Mucosa of stomach (tissue), 1 donor: ENCODE data around the gene ANKRD16.
"Not testable (repeated sequence)": the region's sequence is repeated elsewhere in the genome, so short reads cannot be mapped to it uniquely, and the experiment has no call there.

Experiments used
- H3K27me3 ChIP-seq: one replicate; pipeline ENCODE4 v1.7.0; 2013; ENCODE audit warnings: mild to moderate bottlenecking, low read length; ENCODE audit not compliant: control insufficient read depth, insufficient read depth
- H3K36me3 ChIP-seq: one replicate; pipeline ENCODE4 v1.7.0; 2013; ENCODE audit warnings: low read length; ENCODE audit not compliant: control insufficient read depth, insufficient read depth
- H3K4me1 ChIP-seq: one replicate; pipeline ENCODE4 v1.7.0; 2013; ENCODE audit warnings: mild to moderate bottlenecking, low read length; ENCODE audit not compliant: control insufficient read depth, insufficient read depth
- H3K4me3 ChIP-seq: one replicate; pipeline ENCODE4 v1.7.0; 2013; ENCODE audit warnings: low read length
- H3K9ac ChIP-seq: one replicate; pipeline ENCODE4 v1.7.0; 2013; ENCODE audit warnings: mild to moderate bottlenecking, low read length, moderate library complexity
- H3K9me3 ChIP-seq: one replicate; pipeline ENCODE4 v1.7.0; 2013; ENCODE audit warnings: mild to moderate bottlenecking, low read length, moderate library complexity; ENCODE audit not compliant: control insufficient read depth
- donor health status: Pancreatic carcinoma.

The ANKRD16 gene

GRCh38 chr10:5888843-5889623 is 660 bp downstream of the ANKRD16 start:
- Histone ChIP-seq H3K36me3 (no peaks in the 10 kb centered on the region), H3K9ac (peak overlapping the region; percentile 40), H3K4me3 (peak overlapping the region; percentile 10), H3K9me3 (no peaks in the 10 kb centered on the region), H3K4me1 (peaks cover 39% of the 10 kb centered on the region), H3K27me3 (peaks cover 13% of the 10 kb centered on the region)

- peak overlapping the region; percentile 2 for H3K9ac ChIP-seq
- no peaks in the 10 kb centered on the region for H3K36me3 ChIP-seq
- peaks cover 42% of the 10 kb centered on the region for H3K4me1 ChIP-seq
- peaks cover 14% of the 10 kb centered on the region for H3K27me3 ChIP-seq
- H3K9me3 ChIP-seq: no peaks in the 10 kb centered on the region
- H3K4me3 ChIP-seq: peak overlapping the region; percentile 10
Observed at GRCh38 chr10:5888351-5888750, 1.3 kb downstream of the ANKRD16 start.

DNA sequence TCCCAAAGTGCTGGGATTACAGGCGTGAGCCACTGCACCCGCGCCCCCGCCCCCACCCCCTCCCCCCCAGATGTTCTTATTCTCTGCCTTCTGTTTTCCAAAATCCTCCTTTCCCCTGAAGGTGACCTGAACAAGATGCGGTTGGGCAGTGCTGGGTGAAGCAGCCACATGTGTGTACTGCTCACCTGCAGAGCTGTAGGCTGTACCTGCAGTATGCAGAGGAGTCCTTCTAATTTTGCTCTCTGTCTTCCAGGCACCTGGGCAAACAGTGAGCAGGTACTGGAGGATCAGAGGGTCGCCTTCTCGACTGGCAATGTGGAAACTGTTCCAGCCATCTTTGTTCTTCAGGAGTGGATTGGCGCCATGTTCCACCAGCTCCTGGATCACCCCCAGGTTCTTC is 2.1 kb downstream of the ANKRD16 start:
- Histone ChIP-seq H3K9me3 (no peaks in the 10 kb centered on the region), H3K4me3 (no peak overlapping the region), H3K36me3 (no peaks in the 10 kb centered on the region), H3K9ac (no peak overlapping the region), H3K27me3 (peaks cover 14% of the 10 kb centered on the region), H3K4me1 (peaks cover 49% of the 10 kb centered on the region)

DNA sequence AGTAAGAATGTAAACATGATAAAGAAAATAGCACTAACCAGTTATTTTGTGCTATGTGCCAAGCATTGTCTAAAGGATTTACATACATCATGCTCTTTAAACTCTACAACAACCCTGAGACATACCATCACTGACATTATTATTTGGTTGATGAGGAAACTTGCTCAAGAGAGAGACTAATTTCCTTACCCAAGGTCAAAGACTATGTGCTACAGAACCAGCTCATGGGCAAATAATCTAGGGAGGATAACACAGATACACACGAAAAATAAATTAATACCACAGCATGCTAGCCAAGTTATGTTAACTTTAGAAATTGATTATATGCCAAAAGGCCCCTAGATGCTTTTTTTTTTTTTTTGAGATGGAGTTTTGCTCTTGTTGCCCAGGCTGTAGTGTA is 2.7 kb downstream of the ANKRD16 start:
- peaks cover 50% of the 10 kb centered on the region for H3K4me1 ChIP-seq
- no peaks in the 10 kb centered on the region for H3K36me3 ChIP-seq
- no peak overlapping the region for H3K4me3 ChIP-seq
- H3K9me3 ChIP-seq: no peaks in the 10 kb centered on the region
- H3K9ac ChIP-seq: no peak overlapping the region
- peaks cover 14% of the 10 kb centered on the region for H3K27me3 ChIP-seq

DNA sequence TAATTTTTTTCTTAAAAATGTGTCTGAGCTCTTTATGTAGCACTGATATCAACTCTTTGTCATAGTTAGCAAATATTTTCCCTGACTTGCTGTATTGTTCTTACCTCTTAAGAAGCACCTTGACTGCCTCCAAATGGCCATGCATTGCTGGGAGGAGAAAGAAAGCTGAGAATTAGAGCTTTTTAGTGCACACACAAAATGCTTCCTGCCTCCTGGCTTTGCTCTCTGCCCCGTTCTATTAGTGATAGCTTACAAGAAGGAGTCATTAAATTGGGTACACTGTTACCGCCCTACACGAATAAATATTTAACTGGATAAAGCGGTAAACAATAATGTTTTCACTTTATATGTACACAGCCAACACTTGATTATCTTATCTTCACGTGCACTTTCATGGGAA is 4.1 kb downstream of the ANKRD16 start:
- Histone ChIP-seq H3K9me3 (no peaks in the 10 kb centered on the region), H3K36me3 (no peaks in the 10 kb centered on the region), H3K4me3 (no peak overlapping the region), H3K27me3 (peaks cover 14% of the 10 kb centered on the region), H3K4me1 (peaks cover 44% of the 10 kb centered on the region), H3K9ac (no peak overlapping the region)

- H3K36me3 ChIP-seq: no peaks in the 10 kb centered on the region
Observed at GRCh38 chr10:5882961-5883360, 6.7 kb downstream of the ANKRD16 start.

GRCh38 chr10:5877041-5877440 is 12.7 kb downstream of the ANKRD16 start:
- not testable (repeated sequence) for H3K4me1 ChIP-seq, H3K9me3 ChIP-seq, H3K4me3 ChIP-seq, H3K27me3 ChIP-seq, H3K36me3 ChIP-seq, H3K9ac ChIP-seq

More at GRCh38 chr10:5882961-5883360, 6.7 kb downstream of the ANKRD16 start:
- peaks cover 34% of the 10 kb centered on the region for H3K4me1 ChIP-seq
- no peak overlapping the region for H3K4me3 ChIP-seq
- H3K9me3 ChIP-seq: no peaks in the 10 kb centered on the region
- H3K9ac ChIP-seq: no peak overlapping the region
- H3K27me3 ChIP-seq: peaks cover 5% of the 10 kb centered on the region

DNA sequence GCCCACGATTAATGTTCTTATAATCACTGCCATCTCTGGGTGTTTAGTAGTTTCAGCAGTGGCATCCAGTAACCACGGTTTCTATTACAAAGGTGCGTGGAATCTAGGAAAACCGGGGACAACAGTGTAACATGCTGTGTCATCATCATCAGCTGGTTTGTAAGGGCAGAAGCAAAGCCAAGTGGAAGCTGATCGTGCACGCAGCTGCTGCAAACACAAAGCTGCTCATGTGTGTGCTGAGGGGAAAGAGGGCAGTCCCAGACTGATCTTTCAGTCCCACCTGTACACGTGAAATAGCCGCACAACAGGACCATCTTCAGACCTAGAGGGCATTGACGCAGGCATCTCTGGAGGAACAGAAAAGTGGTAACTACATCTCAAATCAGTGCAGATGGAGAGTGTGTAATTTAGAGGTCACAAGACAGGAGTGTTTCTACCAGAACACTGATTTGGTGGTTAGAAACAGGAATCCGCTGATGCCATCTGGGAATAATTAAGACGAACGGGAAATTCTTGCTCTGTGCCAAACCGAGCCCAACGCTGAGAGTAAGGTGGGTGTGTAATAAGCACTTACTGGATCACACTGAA is 13.4 kb downstream of the ANKRD16 start:
- no peaks in the 10 kb centered on the region for H3K36me3 ChIP-seq
- H3K9ac ChIP-seq: no peak overlapping the region
- no peak overlapping the region for H3K4me3 ChIP-seq
- no peaks in the 10 kb centered on the region for H3K4me1 ChIP-seq
- H3K9me3 ChIP-seq: no peaks in the 10 kb centered on the region
- no peaks in the 10 kb centered on the region for H3K27me3 ChIP-seq

DNA sequence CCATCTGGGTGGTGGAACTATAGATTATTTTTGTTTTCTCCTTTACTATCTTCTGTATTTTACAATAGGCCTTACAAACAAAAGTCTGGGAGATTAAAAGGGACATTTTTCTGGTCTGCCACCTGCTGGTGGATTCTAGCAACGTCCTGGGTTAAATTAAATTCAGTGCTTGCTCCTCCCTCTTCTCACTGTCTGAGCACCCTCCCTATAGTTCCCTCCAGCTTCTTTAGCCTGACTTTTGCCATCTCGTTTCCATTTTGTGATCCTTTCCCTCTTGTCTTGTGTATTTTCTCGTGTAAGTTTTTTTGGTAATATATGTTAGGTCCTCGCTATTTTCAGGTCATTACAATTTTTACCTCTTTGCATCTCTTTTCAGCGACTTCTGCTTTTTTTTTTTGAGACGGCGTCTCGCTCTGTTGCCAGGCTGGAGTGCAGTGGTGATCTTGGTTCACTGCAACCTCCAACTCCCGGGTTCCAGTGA is 16.1 kb downstream of the ANKRD16 start:
- no peaks in the 10 kb centered on the region for H3K4me1 ChIP-seq
- H3K36me3 ChIP-seq: no peaks in the 10 kb centered on the region
- H3K9ac ChIP-seq: no peak overlapping the region
- no peaks in the 10 kb centered on the region for H3K27me3 ChIP-seq
- no peaks in the 10 kb centered on the region for H3K9me3 ChIP-seq
- no peak overlapping the region for H3K4me3 ChIP-seq

GRCh38 chr10:5871596-5871995 is 18.1 kb downstream of the ANKRD16 start:
- Histone ChIP-seq H3K4me3 (no peak overlapping the region), H3K4me1 (no peaks in the 10 kb centered on the region), H3K9me3 (no peaks in the 10 kb centered on the region), H3K9ac (no peak overlapping the region), H3K27me3 (no peaks in the 10 kb centered on the region), H3K36me3 (no peaks in the 10 kb centered on the region)

DNA sequence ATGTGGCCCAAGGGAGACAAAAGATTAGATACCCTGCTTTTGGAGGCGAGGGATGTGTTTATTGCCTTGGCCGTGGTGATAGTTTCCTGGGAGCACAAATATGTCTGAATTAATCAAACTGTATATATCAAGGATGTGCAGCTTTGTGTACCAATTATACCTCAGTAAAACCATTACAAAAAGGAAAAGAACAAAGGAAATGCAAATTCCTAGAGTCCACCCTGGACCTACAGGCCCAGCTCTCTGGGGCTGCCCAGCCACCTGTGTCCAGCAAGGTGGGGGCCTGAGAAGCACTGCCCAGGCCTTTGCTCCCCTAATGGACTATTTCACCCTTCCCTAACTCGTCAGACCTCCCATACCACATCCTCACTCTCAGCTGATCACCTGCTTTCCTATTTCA is 20.5 kb downstream of the ANKRD16 start:
- Histone ChIP-seq H3K9me3 (no peaks in the 10 kb centered on the region), H3K36me3 (no peaks in the 10 kb centered on the region), H3K27me3 (no peaks in the 10 kb centered on the region), H3K4me1 (no peaks in the 10 kb centered on the region), H3K4me3 (no peak overlapping the region), H3K9ac (no peak overlapping the region)

DNA sequence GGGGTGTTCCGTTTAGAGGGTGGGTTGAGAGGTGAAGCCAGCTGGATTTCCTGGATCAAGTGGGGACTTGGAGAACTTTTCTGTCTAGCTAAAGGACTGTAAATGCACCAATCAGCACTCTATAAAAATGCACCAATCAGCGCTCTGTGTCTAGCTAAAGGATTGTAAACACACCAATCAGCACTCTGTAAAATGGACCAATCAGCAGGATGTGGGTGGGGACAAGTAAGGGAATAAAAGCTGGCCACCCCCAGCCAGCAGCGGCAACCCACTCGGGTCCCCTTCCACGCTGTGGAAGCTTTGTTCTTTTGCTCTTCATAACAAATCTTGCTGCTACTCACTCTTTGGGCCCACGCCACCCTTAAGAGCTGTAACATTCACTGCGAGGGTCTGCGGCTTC is 21.3 kb downstream of the ANKRD16 start:
- not testable (repeated sequence) for H3K9me3 ChIP-seq, H3K4me3 ChIP-seq, H3K36me3 ChIP-seq, H3K9ac ChIP-seq, H3K4me1 ChIP-seq, H3K27me3 ChIP-seq
